Measurements from ENCODE around the gene MRPS18A. TPM values are rescaled to one million over a fixed set of nuclear protein-coding genes. Genes with fewer than 3 reads are reported as not detected.

The MRPS18A gene
- total RNA-seq, 1 experiment from 2014 or later, result 54.8 TPM

GRCh38 chr6:43695967-43696291, 8.3 kb upstream of the MRPS18A start:
- Histone ChIP-seq H3K4me2 (peak overlapping the region; percentile 40), H3K4me1 (replicated peaks; ENCODE audit: insufficient read depth) (peaks cover 53% of the 10 kb centered on the region), H3F3A (ENCODE audit: insufficient read depth, low read depth) (peaks cover 22% of the 10 kb centered on the region; the same call in 1 of the 2 replicates), H4K20me1 (ENCODE audit: insufficient read depth) (no peaks in the 10 kb centered on the region), H2AFZ (no peak overlapping the region), H3K36me3 (ENCODE audit: low read depth) (no peaks in the 10 kb centered on the region), H3K9me2 (ENCODE audit: insufficient read depth) (no peaks in the 10 kb centered on the region), H3K27ac (peak overlapping the region; percentile 37; the same call in 1 of the 2 replicates), H3K27me3 (ENCODE audit: insufficient read depth, low read depth) (no peaks in the 10 kb centered on the region), H3K79me2 (ENCODE audit: low read depth) (no peaks in the 10 kb centered on the region), H3K4me3 (no peak overlapping the region), H3K9me3 (ENCODE audit: insufficient read depth, low read depth) (no peaks in the 10 kb centered on the region)
- no peak for DNase-seq
- POLR2A ChIA-PET (ENCODE audit: unreplicated experiment), result interaction anchor here (0.6 to 0.7 kb wide), 3 partner anchors 8 to 250 kb away, joined by 3 to 6 read pairs (median 4); no protein-coding TSS in a partner anchor
- no TSS peak for BruUV-seq (replicated peaks)
- intact Hi-C loops (cut with micrococcal nuclease; ENCODE audit: unreplicated experiment), result no loop called here
- CTCF ChIA-PET, result interaction anchor here (0.9 kb wide), 1 partner anchor 78 kb away, joined by 7 read pairs; no protein-coding TSS in a partner anchor
- TF ChIP-seq EZH2 (IDR thresholded peaks at IDR 0.05; ENCODE audit: low read depth) (no peak), CTCF (conservative IDR thresholded peaks at IDR 0.05) (no peak)

- peaks cover 48% of the 10 kb centered on the region for H3K4me1 ChIP-seq (replicated peaks; ENCODE audit: insufficient read depth)
- no peaks in the 10 kb centered on the region for H3K27me3 ChIP-seq (ENCODE audit: insufficient read depth, low read depth)
- ChIA-PET POLR2A (ENCODE audit: unreplicated experiment) (interaction anchor here (0.6 to 0.7 kb wide), 5 partner anchors 7 to 363 kb away, joined by 3 to 11 read pairs (median 6); no protein-coding TSS in a partner anchor), CTCF (interaction anchor here (0.9 kb wide), 1 partner anchor 79 kb away, joined by 7 read pairs; no protein-coding TSS in a partner anchor)
- H2AFZ ChIP-seq, result no peak overlapping the region
- no peaks in the 10 kb centered on the region for H3K9me2 ChIP-seq (ENCODE audit: insufficient read depth)
- H3K4me2 ChIP-seq, result peak overlapping the region; percentile 40
- H3K4me3 ChIP-seq, result no peak overlapping the region
- H3F3A ChIP-seq (ENCODE audit: insufficient read depth, low read depth), result peaks cover 21% of the 10 kb centered on the region; the same call in 1 of the 2 replicates
- no peak for TF ChIP-seq EZH2 (IDR thresholded peaks at IDR 0.05; ENCODE audit: low read depth)
- no peak for TF ChIP-seq CTCF (conservative IDR thresholded peaks at IDR 0.05)
- no peaks in the 10 kb centered on the region for H3K9me3 ChIP-seq (ENCODE audit: insufficient read depth, low read depth)
- peak; percentile 72 to 78 for DNase-seq
- no peaks in the 10 kb centered on the region for H3K36me3 ChIP-seq (ENCODE audit: low read depth)
- BruUV-seq (replicated peaks), result no TSS peak
- H3K27ac ChIP-seq, result peak overlapping the region; percentile 37
- intact Hi-C loops (cut with micrococcal nuclease; ENCODE audit: unreplicated experiment), result no loop called here
- no peaks in the 10 kb centered on the region for H4K20me1 ChIP-seq (ENCODE audit: insufficient read depth)
- no peaks in the 10 kb centered on the region for H3K79me2 ChIP-seq (ENCODE audit: low read depth)
Observed at GRCh38 chr6:43695215-43695966, 7.8 kb upstream of the MRPS18A start.

GRCh38 chr6:43689421-43689820, 1.8 kb upstream of the MRPS18A start:
- intact Hi-C loops (cut with micrococcal nuclease; ENCODE audit: unreplicated experiment), result loop anchor here (5.0 kb wide), 1 partner anchor 38 kb away; no protein-coding TSS in a partner anchor
- Histone ChIP-seq H3K9me3 (ENCODE audit: insufficient read depth, low read depth) (no peaks in the 10 kb centered on the region), H3K36me3 (ENCODE audit: low read depth) (no peaks in the 10 kb centered on the region), H3K9me2 (ENCODE audit: insufficient read depth) (no peaks in the 10 kb centered on the region), H3F3A (ENCODE audit: insufficient read depth, low read depth) (peaks cover 10% of the 10 kb centered on the region), H3K79me2 (ENCODE audit: low read depth) (peaks cover 35% of the 10 kb centered on the region), H2AFZ (no peak overlapping the region), H4K20me1 (ENCODE audit: insufficient read depth) (no peaks in the 10 kb centered on the region), H3K4me3 (no peak overlapping the region), H3K27me3 (ENCODE audit: insufficient read depth, low read depth) (no peaks in the 10 kb centered on the region), H3K4me1 (replicated peaks; ENCODE audit: insufficient read depth) (peaks cover 20% of the 10 kb centered on the region), H3K27ac (no peak overlapping the region), H3K4me2 (no peak overlapping the region)
- DNase-seq, result no peak
- ChIA-PET POLR2A (ENCODE audit: unreplicated experiment) (no interaction called here), CTCF (no interaction called here)
- BruUV-seq (replicated peaks), result no TSS peak
- TF ChIP-seq CTCF (conservative IDR thresholded peaks at IDR 0.05) (no peak), EZH2 (IDR thresholded peaks at IDR 0.05; ENCODE audit: low read depth) (no peak)

All from PC-9 (cell line).